GM18868 (cell line): ENCODE data around the gene ZBTB16.

Source experiments
- ATAC-seq: cut with Tn5 transposase; IDR thresholded peaks from one replicate; pipeline ENCODE4 v1.9.1; 2021; ENCODE audit warnings: mild to moderate bottlenecking, moderate library complexity; ENCODE audit not compliant: unreplicated experiment

The ZBTB16 gene

DNA sequence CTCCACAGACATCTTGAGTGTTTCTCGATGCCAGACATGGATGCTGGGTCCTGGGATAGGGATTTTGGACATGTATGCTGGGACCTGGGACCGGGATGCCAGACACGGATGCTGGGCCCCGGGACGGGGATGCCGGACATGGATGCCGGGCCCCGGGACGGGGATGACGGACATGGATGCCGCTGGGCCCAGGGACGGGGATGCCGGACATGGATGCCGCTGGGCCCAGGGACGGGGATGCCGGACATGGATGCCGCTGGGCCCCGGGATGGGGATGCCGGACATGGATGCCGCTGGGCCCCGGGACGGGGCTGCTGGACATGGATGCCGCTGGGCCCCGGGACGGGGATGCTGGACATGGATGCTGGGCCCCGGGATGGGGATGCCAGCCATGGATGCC lies 139.5 kb downstream of the ZBTB16 start:
- ATAC-seq = no peak

GRCh38 chr11:114200351-114201133 lies 141.0 kb downstream of the ZBTB16 start:
- ATAC-seq = no peak

DNA sequence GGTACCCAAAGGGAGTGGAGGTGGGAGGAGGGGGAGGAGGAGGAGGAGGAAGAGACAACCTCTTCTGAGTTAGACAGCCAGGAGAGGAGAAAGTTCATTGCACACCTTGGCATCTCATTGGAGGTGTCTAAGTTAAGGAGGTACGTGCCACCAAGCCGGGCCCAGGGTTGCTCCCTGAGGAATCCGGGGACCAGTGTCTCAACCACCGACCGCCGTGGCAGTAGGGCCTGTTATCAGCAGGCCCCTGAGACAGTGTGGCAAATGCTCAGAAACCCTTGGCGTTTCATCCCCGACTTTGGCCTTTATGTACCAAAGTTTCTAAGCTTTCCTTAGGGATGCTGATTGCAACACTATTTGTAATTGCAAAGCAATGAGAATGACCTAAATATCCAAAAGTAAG lies 141.7 kb downstream of the ZBTB16 start:
- ATAC-seq = no peak

- no peak for ATAC-seq
Measured at GRCh38 chr11:114202011-114202609, 142.6 kb downstream of the ZBTB16 start.

GRCh38 chr11:114207096-114207495 lies 147.6 kb downstream of the ZBTB16 start:
- no peak for ATAC-seq

GRCh38 chr11:114208377-114208776 lies 148.9 kb downstream of the ZBTB16 start:
- ATAC-seq = no peak

DNA sequence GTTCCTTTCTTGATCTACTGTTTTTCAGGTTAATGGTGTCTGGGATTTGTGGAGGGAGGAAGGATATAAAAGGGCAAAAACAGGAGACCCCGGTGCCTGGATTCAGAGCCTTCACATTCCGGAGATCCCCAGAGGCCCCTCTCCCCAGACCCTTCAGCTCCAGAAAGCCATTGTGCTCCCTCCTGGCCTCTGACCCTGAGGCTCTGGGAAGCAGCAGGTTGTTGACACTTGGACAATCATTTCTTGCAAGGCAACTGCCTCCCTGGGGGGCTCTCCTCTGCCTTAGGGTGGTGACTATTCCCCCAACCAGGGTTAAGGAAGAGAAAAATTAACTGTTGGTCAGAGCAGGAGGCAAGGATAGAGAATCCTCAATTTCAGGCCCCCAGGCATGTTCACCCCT lies 149.8 kb downstream of the ZBTB16 start:
- ATAC-seq = no peak

DNA sequence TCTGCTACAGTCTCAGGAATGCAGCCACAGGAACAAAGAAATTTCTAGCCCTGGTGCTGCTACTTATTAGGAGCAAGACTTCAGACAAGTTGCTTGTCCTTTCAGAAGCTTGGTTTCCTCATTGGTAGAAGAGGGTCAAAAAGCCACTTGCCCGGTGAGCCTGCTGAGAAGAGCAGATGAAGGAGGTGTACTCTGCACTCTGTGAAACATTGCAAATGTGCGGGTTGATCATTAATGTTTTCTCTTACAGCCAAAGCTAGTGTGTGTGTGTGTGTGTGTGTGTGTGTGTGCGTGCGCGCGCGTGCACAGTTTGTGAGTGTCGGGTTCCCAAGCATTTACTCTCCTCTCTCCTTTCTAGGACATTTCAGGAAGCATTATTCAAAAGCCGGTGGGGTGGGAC lies 150.4 kb downstream of the ZBTB16 start:
- no peak for ATAC-seq

DNA sequence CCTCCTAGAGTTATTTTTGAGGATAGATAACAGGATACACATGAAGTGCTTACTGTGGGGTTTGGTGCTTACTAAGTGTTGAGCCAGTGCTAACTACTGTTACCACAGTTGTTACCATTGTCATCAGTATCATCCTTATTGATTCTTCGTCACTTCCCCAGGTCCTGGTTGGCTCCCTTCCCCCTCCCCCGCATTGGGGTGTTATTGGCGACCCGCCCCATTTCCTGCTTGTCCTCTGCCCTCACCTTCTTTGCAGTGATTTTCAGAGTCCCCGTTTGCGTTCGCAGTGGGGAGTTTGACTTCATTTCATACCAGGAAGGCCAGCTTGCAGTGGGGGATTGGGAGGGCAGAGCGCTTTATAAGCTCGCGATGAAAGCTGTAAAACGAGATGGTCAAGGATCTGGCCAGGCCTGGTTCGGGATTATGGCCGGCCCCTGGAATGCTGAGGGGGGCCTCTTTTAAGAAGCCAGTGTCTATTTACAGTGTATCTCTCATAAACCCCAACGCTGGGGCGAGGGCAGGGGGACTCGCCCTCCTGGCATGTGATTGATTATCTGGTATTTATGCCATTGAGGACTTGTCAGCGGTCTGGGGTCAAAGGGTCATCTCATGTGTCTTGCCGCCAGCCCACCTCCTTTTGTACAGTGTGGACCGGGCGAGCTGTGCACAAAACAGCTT lies 152.1 kb downstream of the ZBTB16 start:
- ATAC-seq = no peak

DNA sequence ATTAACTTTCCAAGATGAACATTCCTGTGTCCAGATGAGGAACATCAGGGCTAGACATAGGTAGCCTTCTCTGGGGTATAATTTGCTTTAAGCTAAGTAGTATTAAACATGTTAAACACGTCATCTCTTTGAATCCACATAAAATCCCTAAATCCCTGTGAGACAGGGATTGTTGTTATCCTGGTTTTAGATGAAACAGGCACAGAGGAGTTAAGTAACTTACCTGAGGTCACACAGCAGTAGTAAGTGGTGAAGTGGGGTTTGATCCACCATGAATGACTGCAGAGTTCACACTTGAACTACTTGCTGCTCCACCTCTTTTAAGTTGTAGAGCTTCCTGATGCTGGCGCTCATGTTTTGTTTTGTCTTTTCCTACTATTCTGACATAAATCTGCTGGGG lies 154.1 kb downstream of the ZBTB16 start:
- no peak for ATAC-seq

DNA sequence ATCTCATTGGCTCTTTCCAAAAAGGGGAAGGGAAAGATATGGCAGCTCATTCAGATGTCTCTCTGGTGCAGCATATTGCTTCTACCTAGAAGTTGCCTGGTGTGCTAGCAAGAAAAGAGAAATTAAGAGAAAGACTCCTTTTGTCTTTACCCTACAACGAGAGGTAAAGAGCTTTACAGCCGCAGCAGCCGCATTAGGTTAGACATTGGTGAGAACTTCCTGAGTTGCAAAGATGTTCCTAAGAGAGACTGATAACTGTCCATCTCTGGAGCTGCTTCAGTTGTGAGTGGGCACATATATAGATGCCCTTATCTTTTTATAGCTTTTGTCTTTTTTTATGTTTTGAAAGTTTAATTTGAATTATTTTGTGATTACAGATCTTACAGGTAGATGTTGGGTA lies 155.9 kb downstream of the ZBTB16 start:
- no peak for ATAC-seq

DNA sequence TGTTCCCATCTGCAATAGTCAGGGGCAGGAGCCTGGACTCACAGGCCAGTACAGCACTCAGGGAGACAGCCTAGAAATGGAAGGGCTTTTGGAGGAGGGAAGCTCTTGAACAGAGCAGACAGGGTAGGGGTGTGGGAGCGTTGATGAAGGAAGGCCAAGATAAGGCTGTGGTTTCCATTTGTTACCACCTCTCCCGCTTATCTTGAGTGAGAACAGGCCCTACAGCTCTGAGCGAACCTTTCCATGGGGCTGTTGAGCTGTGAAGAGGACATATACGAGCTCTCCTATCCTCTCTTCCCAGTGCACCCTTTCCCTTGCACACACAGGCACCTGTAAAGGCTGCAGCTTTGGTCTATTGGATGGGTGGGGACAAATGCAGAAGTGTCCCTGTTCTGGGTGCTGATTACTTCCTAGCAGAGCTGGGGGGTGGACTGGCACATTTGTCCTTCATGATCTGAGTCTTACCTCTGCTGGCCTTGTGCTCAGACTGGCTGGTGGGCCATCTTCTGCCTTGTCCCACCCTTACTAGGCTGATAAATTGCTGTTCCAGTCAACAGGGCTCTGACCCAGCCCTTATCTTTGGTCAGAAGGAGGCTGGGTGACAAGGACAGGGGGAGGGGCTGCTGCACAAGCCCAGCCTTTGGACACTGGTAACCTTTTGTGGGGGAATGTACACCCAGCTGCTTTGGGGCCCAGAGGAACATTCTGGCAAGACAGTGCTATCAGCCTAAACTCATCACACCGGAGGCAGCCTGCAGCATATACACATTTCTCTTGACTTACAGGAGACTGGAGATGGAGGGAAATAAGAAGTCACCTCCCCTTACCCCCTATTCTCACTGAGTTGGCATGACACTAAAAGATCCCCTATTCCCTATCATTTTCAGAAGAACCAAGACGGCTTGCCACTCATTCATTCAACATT lies 156.6 kb downstream of the ZBTB16 start:
- ATAC-seq = no peak

GRCh38 chr11:114216796-114217180 lies 157.3 kb downstream of the ZBTB16 start:
- no peak for ATAC-seq

- ATAC-seq = no peak
Measured at GRCh38 chr11:114218508-114218907, 159.0 kb downstream of the ZBTB16 start.

DNA sequence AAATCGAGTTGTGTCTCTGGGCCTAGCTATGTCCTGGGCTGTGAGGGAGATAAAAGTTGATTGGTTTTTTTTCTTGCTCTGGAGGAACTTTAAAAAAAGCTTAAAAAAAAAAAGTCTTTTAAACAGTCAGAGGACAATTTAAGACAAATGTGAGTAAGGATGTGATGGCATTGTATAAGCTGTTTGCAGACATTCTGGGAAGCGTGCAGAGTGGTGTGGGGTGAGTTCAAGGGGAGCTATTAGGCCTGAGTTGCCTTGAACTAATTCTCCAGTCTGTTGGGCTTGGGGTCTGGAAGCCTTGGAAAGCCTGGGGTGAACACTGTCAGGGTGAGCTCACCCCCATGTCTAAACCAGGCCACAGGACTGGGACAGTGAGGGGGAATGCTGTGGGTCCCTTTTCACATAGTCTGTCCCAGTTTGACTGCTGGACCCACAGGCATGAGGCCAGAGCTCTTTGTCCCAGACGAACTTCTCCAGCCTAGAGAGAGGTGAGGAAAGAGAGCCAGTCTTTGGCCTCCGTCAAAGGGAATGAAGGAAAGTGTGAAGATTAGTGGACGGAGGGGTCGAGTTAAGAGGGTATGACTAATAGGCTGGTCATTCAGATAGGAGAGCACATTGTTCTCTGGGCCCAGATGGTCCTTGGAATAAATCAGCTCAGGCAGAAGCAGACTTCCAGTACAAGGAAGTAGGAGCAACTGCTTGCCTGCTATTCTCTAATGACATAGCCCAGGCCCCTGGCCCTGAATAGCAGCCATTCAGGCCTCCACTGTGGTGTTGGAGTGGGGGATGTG lies 160.2 kb downstream of the ZBTB16 start:
- ATAC-seq = no peak

GRCh38 chr11:114221037-114221436 lies 161.5 kb downstream of the ZBTB16 start:
- ATAC-seq = no peak

DNA sequence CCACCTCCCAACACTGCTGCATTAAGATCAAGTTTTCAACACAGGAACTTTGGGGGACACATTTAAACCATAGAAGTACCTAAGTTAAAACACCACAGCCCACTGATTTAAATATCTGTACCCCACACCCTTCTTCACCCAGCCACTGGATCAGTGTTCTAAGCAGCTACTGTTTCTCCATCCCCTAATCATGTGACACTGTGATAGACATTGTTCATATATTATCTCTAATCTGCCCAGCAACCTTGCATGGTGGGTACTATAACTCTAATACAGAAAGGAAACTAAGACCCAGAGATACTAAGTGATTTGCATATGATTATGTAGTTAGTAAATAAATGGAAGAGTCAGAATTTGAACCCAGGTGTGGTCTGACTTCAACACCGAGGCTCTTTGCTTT lies 166.2 kb downstream of the ZBTB16 start:
- no peak for ATAC-seq

- no peak for ATAC-seq
Measured at GRCh38 chr11:114226356-114226755, 166.8 kb downstream of the ZBTB16 start.

DNA sequence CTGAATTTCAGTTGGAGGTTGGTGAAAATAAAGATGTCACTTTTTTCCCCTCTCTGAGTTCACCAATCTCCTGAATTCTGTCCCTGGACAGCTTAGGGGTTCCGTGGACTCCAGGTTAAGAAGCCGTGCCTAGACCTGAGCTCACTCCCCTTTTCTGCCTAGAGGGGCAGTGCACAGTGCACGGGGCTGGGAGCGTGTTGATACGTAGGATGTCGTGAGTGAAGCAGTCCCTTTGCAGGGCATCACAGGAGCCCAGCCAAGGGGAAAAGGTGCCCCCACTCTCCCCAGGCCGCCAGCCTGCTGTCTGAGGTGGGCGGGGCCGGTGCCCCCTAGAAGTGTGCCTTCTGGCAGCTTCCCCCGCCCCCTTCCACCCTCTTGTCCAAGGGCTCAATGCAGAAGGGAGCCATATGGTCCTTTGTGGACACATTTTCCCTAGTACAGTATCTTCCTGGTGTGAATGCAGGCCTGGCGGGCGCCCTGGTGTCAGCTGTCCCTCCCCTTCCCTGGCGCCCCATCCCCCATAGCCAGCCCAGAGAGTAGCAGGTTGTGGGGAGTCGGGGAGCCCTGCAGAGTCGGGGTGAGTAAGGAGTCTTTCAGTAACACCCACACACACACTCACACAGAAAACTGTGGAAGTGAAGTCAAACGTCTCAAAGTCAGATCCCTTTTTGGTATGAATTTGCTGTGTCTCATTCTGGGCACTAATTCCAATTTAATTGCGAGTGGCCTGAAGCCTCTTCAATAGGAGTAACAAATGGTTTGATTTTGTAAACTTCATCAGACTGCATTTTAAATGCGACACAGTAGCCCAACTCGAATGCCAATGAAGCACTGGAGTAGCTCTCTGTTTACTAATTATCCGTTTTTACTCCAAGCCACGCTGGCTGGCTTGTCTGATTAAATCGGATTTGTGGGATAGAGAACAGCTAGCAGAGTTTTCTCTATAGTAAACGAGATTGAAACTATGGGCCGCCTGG lies 169.2 kb downstream of the ZBTB16 start:
- ATAC-seq = no peak
